ENCODE results near the gene CES2. TPM values are rescaled to one million over a fixed set of nuclear protein-coding genes. Genes with fewer than 3 reads are reported as not detected.
"Not testable (repeated sequence)": the region's sequence is repeated elsewhere in the genome, so short reads cannot be mapped to it uniquely, and the experiment has no call there.

CES2 gene
- polyA plus RNA-seq, 3 donors from 2014 or later, result 13.8 to 26.2 (median 19.5) TPM

DNA sequence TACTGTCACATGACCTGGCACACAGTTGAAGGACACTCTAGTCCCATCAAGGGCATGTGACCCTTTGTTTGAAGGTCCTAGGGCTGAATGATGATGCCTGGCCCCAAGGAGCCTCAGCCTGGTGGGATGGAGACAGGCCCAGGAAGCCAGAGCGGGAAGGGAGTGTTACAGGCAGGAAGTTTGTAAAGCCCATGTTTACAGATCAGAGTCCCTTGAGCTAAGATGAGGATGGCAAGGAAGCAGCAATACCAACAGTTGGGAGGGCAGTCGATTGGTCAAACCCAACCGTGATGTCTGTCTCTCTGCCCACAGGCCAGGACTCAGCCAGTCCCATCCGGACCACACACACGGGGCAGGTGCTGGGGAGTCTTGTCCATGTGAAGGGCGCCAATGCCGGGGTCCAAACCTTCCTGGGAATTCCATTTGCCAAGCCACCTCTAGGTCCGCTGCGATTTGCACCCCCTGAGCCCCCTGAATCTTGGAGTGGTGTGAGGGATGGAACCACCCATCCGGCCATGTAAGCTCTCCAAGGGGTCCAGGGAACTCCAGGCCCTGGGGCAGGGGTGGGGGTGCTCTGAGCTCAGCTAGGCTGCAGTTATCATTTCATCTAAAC is 2.5 kb downstream of the CES2 start:
- Mint-ChIP-seq H3K27ac (peak overlapping the region in 4 of 6 donors; percentile 22 to 74 (median 52)), H3K4me1 (peaks cover 42 to 45% of the 10 kb centered on the region in 2 donors), H3K4me3 (peak overlapping the region in 2 of 5 donors; percentile 3 to 51), H3K27me3 (ENCODE audit: low read depth in 3 of 3) (peaks cover 8 to 20% (median 17%) of the 10 kb centered on the region in 3 donors), H3K9me3 (no peaks in the 10 kb centered on the region), H3K36me3 (peaks cover 4 to 20% (median 8%) of the 10 kb centered on the region in 3 donors)
- DNase-seq, result no peak

DNA sequence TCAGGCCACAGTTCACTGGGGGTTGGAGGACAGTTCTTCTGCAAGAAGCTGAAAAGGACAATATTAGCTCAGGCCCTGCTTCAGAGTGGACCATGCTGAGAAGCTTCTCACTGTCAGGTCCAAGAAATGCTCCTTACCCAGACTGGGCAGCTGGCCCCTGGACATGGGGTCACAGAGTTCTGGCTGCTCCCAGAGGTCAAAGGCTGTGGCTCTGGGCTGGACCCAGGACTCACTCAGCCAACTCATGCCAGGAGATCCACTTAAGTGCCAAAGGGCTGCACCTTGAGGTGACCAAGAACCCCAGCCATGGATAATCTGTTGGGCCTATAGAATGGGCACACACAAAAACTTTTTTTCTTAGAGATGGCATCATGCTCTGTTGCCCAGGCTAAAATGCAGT is 4.0 kb downstream of the CES2 start:
- Mint-ChIP-seq H3K27me3 (ENCODE audit: low read depth in 3 of 3) (peaks cover under 1 to 9% (median 7%) of the 10 kb centered on the region in 3 donors), H3K9me3 (no peaks in the 10 kb centered on the region), H3K27ac (no peak overlapping the region), H3K36me3 (peaks cover 0 to 23% (median 4%) of the 10 kb centered on the region in 3 donors), H3K4me3 (no peak overlapping the region), H3K4me1 (peaks cover 27 to 30% of the 10 kb centered on the region in 2 donors)
- DNase-seq, result no peak

DNA sequence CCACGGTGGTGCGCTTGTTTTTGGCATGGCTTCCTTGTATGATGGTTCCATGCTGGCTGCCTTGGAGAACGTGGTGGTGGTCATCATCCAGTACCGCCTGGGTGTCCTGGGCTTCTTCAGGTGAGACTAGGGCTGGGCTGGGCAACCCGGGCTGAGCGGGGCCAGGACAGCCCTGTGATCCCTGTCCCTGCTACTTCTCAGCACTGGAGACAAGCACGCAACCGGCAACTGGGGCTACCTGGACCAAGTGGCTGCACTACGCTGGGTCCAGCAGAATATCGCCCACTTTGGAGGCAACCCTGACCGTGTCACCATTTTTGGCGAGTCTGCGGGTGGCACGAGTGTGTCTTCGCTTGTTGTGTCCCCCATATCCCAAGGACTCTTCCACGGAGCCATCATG is 4.9 kb downstream of the CES2 start:
- Mint-ChIP-seq H3K27me3 (ENCODE audit: low read depth in 3 of 3) (peaks cover 0 to 3% (median 0%) of the 10 kb centered on the region in 3 donors), H3K4me1 (peaks cover 18 to 23% of the 10 kb centered on the region in 2 donors), H3K27ac (no peak overlapping the region), H3K36me3 (peaks cover 0 to 23% (median 4%) of the 10 kb centered on the region in 3 donors), H3K9me3 (no peaks in the 10 kb centered on the region), H3K4me3 (no peak overlapping the region)
- no peak for DNase-seq

DNA sequence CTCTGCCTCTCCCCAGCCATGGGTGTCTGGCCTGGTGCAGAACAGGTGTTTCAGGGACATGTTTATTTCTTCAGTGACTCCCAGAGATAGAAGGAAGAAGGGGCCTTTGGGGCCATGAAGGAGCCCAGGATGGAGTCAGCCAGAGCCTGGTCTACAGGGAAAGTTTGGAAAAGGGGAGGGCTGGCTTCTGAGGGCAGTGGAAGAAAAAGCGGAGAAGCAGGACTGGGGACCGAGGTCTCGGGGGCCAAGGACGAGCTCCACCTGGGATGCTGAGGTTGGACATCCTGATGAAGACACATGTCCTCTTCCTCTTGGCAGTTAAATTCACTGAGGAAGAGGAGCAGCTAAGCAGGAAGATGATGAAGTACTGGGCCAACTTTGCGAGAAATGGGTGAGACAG is 7.7 kb downstream of the CES2 start:
- Mint-ChIP-seq H3K36me3 (peaks cover 0 to 23% (median 4%) of the 10 kb centered on the region in 3 donors), H3K27ac (no peak overlapping the region), H3K4me1 (peaks cover 10 to 12% of the 10 kb centered on the region in 2 donors), H3K27me3 (ENCODE audit: low read depth in 3 of 3) (peaks cover 0 to 5% (median under 1%) of the 10 kb centered on the region in 3 donors), H3K4me3 (peak overlapping the region in 1 of 5 donors; percentile 15), H3K9me3 (no peaks in the 10 kb centered on the region)
- DNase-seq, result no peak

DNA sequence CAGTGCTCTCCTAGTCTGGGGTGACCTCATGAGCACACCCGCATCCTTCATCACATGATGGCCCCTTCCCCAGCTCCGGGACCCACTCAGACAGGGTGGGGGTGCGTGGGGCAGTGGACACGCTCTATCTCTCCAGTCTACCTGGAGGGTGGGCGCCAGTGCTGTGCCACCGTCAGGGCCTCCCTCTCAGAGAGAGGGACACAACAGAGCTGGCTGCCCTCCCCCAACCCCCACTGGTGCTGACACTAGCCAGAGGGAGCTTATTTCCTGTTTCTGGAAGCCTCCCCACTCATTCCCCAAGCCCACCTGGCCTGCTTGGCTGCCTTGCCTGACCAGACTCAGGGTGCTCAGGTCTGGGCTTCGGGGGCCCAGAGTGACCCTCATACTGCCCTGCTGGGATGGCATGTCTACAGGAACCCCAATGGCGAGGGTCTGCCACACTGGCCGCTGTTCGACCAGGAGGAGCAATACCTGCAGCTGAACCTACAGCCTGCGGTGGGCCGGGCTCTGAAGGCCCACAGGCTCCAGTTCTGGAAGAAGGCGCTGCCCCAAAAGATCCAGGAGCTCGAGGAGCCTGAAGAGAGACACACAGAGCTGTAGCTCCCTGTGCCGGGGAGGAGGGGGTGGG is 8.2 kb downstream of the CES2 start:
- DNase-seq, result no peak
- H3K36me3 Mint-ChIP-seq, result peaks cover 0 to 23% (median 4%) of the 10 kb centered on the region in 3 donors
- no peaks in the 10 kb centered on the region for H3K9me3 Mint-ChIP-seq
- peaks cover 2 to 6% (median 5%) of the 10 kb centered on the region in 3 donors for H3K27me3 Mint-ChIP-seq (ENCODE audit: low read depth in 3 of 3)
- H3K27ac Mint-ChIP-seq, result no peak overlapping the region
- H3K4me1 Mint-ChIP-seq, result peaks cover 16 to 17% of the 10 kb centered on the region in 2 donors
- H3K4me3 Mint-ChIP-seq, result no peak overlapping the region

DNA sequence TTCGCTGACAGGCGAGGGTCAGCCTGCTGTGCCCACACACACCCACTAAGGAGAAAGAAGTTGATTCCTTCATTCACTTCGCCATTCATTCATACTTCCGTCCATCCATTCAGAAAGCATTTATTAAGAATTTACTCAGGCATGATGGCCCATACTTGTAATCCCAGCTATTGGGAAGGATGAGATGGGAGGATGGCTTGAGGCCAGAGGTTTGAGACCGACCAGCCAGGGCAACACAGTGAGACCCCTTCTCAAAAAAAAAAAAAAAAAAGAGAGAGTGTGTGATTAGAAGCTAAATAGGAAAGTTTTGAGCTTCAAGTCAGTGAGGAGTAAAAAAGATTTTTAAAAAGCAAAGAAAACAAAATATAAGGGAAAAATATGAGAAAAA is 8.7 kb downstream of the CES2 start:
- peak overlapping the region in 2 of 6 donors; percentile 10 to 32 for H3K27ac Mint-ChIP-seq
- H3K9me3 Mint-ChIP-seq, result no peaks in the 10 kb centered on the region
- peaks cover 21 to 22% of the 10 kb centered on the region in 2 donors for H3K4me1 Mint-ChIP-seq
- peaks cover 0 to 23% (median 4%) of the 10 kb centered on the region in 3 donors for H3K36me3 Mint-ChIP-seq
- no peak overlapping the region for H3K4me3 Mint-ChIP-seq
- H3K27me3 Mint-ChIP-seq (ENCODE audit: low read depth in 3 of 3), result peaks cover 5 to 7% (median 5%) of the 10 kb centered on the region in 3 donors
- no peak for DNase-seq

DNA sequence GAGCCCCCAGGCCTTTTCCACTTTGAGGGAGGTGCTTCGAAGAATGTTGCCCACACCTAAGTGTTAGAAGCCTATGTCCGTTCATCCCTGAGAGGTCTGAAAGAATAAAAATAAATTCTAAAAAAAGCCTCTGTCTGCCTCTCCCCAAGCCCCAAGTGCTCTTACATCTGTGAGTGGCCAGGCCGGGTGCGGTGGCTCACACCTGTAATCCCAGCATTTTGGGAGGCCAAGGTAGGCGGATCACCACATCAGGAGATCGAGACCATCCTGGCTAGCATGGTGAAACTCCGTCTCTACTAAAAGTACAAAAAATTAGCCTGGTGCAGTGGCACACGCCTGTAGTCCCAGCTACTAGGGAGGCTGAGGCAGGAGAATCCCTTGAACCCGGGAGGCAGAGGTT is 9.7 kb downstream of the CES2 start:
- not testable (repeated sequence) for H3K27ac Mint-ChIP-seq, H3K9me3 Mint-ChIP-seq, H3K4me3 Mint-ChIP-seq, DNase-seq
- Mint-ChIP-seq H3K4me1 (peaks cover 22 to 27% of the 10 kb centered on the region in 2 donors), H3K36me3 (peaks cover 0 to 19% (median 4%) of the 10 kb centered on the region in 3 donors), H3K27me3 (ENCODE audit: low read depth in 3 of 3) (peaks cover 7 to 13% (median 10%) of the 10 kb centered on the region in 3 donors)

DNA sequence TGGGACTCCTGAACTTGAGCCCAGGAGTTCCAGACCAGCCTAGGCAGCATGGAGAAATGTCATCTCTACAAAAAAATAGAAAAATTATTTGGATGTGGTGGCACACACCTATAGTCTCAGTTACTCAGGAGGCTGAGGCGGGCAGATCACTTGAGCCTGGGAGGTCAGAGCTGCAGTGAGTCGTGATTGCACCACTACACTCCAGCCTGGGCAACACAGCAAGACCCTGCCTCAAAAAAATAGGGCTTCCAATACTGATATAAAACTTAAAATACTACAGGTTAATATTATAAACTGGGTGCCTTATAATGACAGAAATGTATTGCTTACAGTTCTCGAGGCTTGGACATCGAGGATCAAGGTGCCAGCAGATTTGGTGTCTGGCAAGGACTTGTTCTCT is 10.6 kb downstream of the CES2 start:
- Mint-ChIP-seq H3K27me3 (ENCODE audit: low read depth in 3 of 3) (peaks cover 10 to 14% (median 10%) of the 10 kb centered on the region in 3 donors), H3K4me1 (peaks cover 22 to 27% of the 10 kb centered on the region in 2 donors), H3K27ac (peak overlapping the region in 1 of 6 donors; percentile 30), H3K9me3 (no peaks in the 10 kb centered on the region), H3K4me3 (no peak overlapping the region), H3K36me3 (peaks cover 0 to 18% (median 4%) of the 10 kb centered on the region in 3 donors)
- DNase-seq, result no peak

DNA sequence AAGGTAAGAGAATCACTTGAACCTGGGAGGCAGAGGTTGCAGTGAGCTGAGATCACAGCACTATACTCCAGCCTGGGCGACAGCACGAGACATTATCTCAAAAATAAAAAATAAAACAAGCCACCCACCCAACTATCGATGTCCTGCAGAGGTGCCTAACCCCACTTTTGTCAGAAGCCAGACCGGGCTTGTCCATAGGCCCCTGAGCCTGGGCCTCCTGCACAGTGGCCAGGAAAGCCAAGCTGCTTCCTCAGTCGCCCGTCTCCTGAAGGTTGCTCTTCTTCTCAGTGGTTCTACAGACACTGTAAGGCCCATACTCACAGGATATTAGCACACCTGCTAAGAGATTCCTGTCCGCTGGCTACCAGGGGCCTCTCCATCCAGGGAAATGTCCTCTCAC is 11.2 kb downstream of the CES2 start:
- H3K4me3 Mint-ChIP-seq, result no peak overlapping the region
- no peak overlapping the region for H3K27ac Mint-ChIP-seq
- no peak for DNase-seq
- peaks cover 10 to 16% (median 12%) of the 10 kb centered on the region in 3 donors for H3K27me3 Mint-ChIP-seq (ENCODE audit: low read depth in 3 of 3)
- H3K9me3 Mint-ChIP-seq, result no peaks in the 10 kb centered on the region
- peaks cover 22 to 27% of the 10 kb centered on the region in 2 donors for H3K4me1 Mint-ChIP-seq
- peaks cover 0 to 13% (median 4%) of the 10 kb centered on the region in 3 donors for H3K36me3 Mint-ChIP-seq

DNA sequence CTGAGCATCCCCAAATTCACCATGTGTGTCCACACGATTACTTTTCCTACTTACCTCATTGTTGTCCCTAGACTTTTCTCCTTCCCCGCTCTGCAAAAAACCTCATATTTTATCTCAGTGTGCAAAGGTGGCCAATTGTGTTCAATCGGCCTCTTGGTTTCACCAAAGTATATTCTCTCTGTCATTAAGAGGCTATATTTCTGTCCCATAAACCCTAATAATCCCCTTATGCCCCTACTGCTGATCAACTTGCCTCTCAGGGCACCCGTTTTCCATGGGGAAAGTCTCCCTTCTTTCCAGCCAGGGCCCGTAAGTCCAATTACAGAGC is 11.6 kb downstream of the CES2 start:
- Mint-ChIP-seq H3K27ac (no peak overlapping the region), H3K4me1 (peaks cover 22 to 27% of the 10 kb centered on the region in 2 donors), H3K4me3 (peak overlapping the region; percentile 88 to 93 (median 89)), H3K36me3 (peaks cover 0 to 9% (median 4%) of the 10 kb centered on the region in 3 donors), H3K9me3 (no peaks in the 10 kb centered on the region), H3K27me3 (ENCODE audit: low read depth in 3 of 3) (peaks cover 10 to 20% (median 16%) of the 10 kb centered on the region in 3 donors)
- no peak for DNase-seq

DNA sequence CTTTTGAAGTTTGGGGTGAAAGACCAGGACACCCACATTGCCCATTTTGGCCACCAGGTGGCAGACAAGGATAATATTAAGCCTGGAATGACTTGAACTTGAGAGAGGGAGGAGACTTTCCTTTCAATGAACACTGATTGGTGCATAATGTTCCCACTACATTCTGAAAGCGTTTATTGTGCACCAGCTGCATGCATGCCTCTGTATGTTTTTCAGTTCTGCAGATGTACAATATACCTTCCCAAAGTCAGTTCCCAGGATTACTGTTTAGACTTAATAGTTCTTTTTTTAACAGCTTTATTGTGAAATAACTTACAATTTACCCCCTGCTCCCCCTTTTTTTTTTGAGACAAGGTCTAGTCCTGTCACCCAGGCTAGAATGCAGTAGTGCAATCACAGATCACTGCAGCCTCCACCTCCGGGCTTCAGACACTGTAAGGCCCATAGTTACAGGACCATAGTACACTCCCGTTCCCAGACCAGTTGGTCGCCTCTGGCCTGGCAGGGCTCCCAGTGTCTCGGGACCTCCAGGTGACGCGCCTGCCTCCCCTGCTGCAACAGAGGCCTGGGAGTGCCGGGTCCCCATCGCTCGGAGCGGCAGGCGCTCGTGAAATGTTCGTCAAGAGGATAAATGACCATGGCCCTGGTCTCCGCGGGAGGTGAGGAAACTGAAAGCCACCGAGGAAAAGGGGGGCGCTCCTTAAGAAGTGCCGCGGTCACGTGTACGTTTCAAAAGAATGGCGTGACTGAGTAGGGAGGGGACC is 12.2 kb downstream of the CES2 start:
- Mint-ChIP-seq H3K27me3 (ENCODE audit: low read depth in 3 of 3) (peaks cover 10 to 22% (median 19%) of the 10 kb centered on the region in 3 donors), H3K9me3 (no peaks in the 10 kb centered on the region), H3K4me3 (peak overlapping the region; percentile 88 to 93 (median 89)), H3K27ac (no peak overlapping the region), H3K36me3 (peaks cover 0 to 5% (median 0%) of the 10 kb centered on the region in 3 donors), H3K4me1 (peaks cover 22 to 27% of the 10 kb centered on the region in 2 donors)
- peak; percentile 74 to 78 (median 75) for DNase-seq

DNA sequence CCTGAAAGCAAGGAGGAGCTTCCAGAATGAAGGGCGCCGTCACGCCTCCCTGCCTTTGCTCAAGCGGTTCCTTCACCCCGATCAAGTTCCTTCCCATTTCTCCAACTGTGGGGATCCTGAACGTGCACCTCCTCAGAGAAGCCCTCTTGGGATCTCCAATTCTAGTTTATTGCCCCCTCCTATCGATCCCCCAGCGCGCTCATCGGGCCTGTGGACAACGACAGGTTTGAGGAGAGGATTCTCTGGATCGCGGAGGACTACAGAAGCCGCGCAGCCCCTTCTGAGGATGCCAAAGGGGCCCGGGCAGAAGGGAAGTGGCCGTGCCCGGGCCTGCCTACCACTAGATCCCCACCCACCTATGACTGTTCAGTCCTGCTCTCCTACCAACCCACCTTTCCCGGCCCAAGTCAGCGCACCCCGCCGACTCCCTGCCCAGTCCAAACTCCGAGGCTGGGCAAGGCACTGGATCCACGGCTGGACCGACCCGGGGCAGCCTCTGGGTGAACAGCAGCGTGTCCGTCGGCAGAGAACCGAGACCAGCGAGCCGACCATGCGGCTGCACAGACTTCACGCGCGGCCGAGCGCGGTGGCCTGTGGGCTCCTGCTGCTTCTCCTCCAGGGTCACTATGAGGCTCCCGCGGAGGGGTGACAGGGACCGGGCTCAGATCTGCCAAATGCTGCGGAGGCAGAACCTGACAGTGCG is 13.0 kb downstream of the CES2 start:
- Mint-ChIP-seq H3K9me3 (no peaks in the 10 kb centered on the region), H3K4me3 (peak overlapping the region; percentile 88 to 93 (median 89)), H3K27ac (no peak overlapping the region), H3K27me3 (ENCODE audit: low read depth in 3 of 3) (peaks cover 10 to 25% (median 17%) of the 10 kb centered on the region in 3 donors), H3K36me3 (no peaks in the 10 kb centered on the region), H3K4me1 (peaks cover 22 to 27% of the 10 kb centered on the region in 2 donors)
- peak in 1 of 3 donors; percentile 11 for DNase-seq

DNA sequence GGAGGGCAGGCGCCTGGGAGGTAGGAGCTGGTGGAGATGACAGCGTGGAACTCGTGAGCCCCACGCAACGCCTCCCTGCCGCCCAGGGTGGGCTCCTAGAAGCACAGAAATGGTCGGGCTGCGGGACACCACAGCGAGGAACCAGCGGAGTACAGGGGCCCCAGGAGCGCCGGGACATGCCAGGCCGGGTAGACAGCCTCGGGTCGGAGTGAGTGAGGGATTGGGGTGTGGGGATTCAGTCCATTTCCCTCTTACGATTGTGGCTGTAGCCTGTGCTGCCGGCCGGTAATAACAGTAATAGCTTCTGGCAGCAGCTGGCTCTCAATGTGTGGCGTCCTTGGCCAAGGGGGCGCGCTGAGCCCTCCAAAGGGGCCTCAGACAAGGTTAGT is 13.5 kb downstream of the CES2 start:
- DNase-seq, result no peak
- peaks cover 0 to under 1% (median 0%) of the 10 kb centered on the region in 6 donors for H3K9me3 Mint-ChIP-seq
- no peak overlapping the region for H3K27ac Mint-ChIP-seq
- peaks cover 0 to under 1% (median 0%) of the 10 kb centered on the region in 3 donors for H3K36me3 Mint-ChIP-seq
- peak overlapping the region; percentile 88 to 93 (median 89) for H3K4me3 Mint-ChIP-seq
- H3K27me3 Mint-ChIP-seq (ENCODE audit: low read depth in 3 of 3), result peaks cover 10 to 25% (median 17%) of the 10 kb centered on the region in 3 donors
- H3K4me1 Mint-ChIP-seq, result peaks cover 22 to 27% of the 10 kb centered on the region in 2 donors

Data from immature natural killer cell (primary cell).